IPS-15b (cell line): ENCODE measurements around the gene RNF180.
"Not testable (repeated sequence)": the region's sequence is repeated elsewhere in the genome, so short reads cannot be mapped to it uniquely, and the experiment has no call there.

Source experiments
- H3K27me3 ChIP-seq: one replicate; pipeline ENCODE4 v1.6.1; 2013; ENCODE audit warnings: low read length; ENCODE audit not compliant: control insufficient read depth, insufficient read depth
- H3K36me3 ChIP-seq: one replicate; pipeline ENCODE4 v1.6.1; 2013; ENCODE audit warnings: low read length; ENCODE audit not compliant: control insufficient read depth, insufficient read depth
- H3K4me1 ChIP-seq: one replicate; pipeline ENCODE4 v1.6.1; 2013; ENCODE audit warnings: mild to moderate bottlenecking, low read length; ENCODE audit not compliant: control insufficient read depth, insufficient read depth
- H3K4me3 ChIP-seq: one replicate; pipeline ENCODE4 v1.5.1; 2013; ENCODE audit warnings: low read depth, low read length
- H3K9ac ChIP-seq: one replicate; pipeline ENCODE4 v1.6.1; 2013; ENCODE audit warnings: low read depth, mild to moderate bottlenecking, low read length
- H3K9me3 ChIP-seq: one replicate; pipeline ENCODE4 v1.6.1; 2013; ENCODE audit warnings: mild to moderate bottlenecking, low read length; ENCODE audit not compliant: control insufficient read depth, insufficient read depth

RNF180 gene

GRCh38 chr5:64333886-64334285 is 168.2 kb downstream of the RNF180 start:
- no peaks in the 10 kb centered on the region for H3K9me3 ChIP-seq
- H3K27me3 ChIP-seq = no peaks in the 10 kb centered on the region
- no peak overlapping the region for H3K9ac ChIP-seq
- H3K4me3 ChIP-seq = no peak overlapping the region
- no peaks in the 10 kb centered on the region for H3K4me1 ChIP-seq
- no peaks in the 10 kb centered on the region for H3K36me3 ChIP-seq

- Histone ChIP-seq H3K36me3 (no peaks in the 10 kb centered on the region), H3K27me3 (no peaks in the 10 kb centered on the region), H3K4me3 (no peak overlapping the region), H3K9ac (no peak overlapping the region), H3K4me1 (no peaks in the 10 kb centered on the region), H3K9me3 (no peaks in the 10 kb centered on the region)
Observed at GRCh38 chr5:64339769-64340168, 174.1 kb downstream of the RNF180 start.

GRCh38 chr5:64340293-64340692 is 174.7 kb downstream of the RNF180 start:
- Histone ChIP-seq H3K27me3 (no peaks in the 10 kb centered on the region), H3K9me3 (no peaks in the 10 kb centered on the region), H3K4me1 (no peaks in the 10 kb centered on the region), H3K36me3 (no peaks in the 10 kb centered on the region), H3K4me3 (no peak overlapping the region), H3K9ac (no peak overlapping the region)

- no peaks in the 10 kb centered on the region for H3K9me3 ChIP-seq
- no peaks in the 10 kb centered on the region for H3K36me3 ChIP-seq
- H3K4me1 ChIP-seq = no peaks in the 10 kb centered on the region
- H3K27me3 ChIP-seq = no peaks in the 10 kb centered on the region
- no peak overlapping the region for H3K9ac ChIP-seq
- H3K4me3 ChIP-seq = no peak overlapping the region
Observed at GRCh38 chr5:64341340-64341739, 175.7 kb downstream of the RNF180 start.

GRCh38 chr5:64344501-64344900 is 178.9 kb downstream of the RNF180 start:
- no peaks in the 10 kb centered on the region for H3K36me3 ChIP-seq
- no peaks in the 10 kb centered on the region for H3K4me1 ChIP-seq
- no peaks in the 10 kb centered on the region for H3K27me3 ChIP-seq
- no peaks in the 10 kb centered on the region for H3K9me3 ChIP-seq
- no peak overlapping the region for H3K4me3 ChIP-seq
- H3K9ac ChIP-seq = no peak overlapping the region

- no peaks in the 10 kb centered on the region for H3K4me1 ChIP-seq
- H3K4me3 ChIP-seq = no peak overlapping the region
- H3K9me3 ChIP-seq = no peaks in the 10 kb centered on the region
- H3K9ac ChIP-seq = no peak overlapping the region
- no peaks in the 10 kb centered on the region for H3K27me3 ChIP-seq
- no peaks in the 10 kb centered on the region for H3K36me3 ChIP-seq
Observed at GRCh38 chr5:64347309-64347708, 181.7 kb downstream of the RNF180 start.

- H3K36me3 ChIP-seq = no peaks in the 10 kb centered on the region
- H3K4me1 ChIP-seq = no peaks in the 10 kb centered on the region
- H3K4me3 ChIP-seq = no peak overlapping the region
- H3K9me3 ChIP-seq = no peaks in the 10 kb centered on the region
- no peak overlapping the region for H3K9ac ChIP-seq
- no peaks in the 10 kb centered on the region for H3K27me3 ChIP-seq
Observed at GRCh38 chr5:64364426-64364825, 198.8 kb downstream of the RNF180 start.

- no peaks in the 10 kb centered on the region for H3K4me1 ChIP-seq
- H3K9ac ChIP-seq = no peak overlapping the region
- no peaks in the 10 kb centered on the region for H3K36me3 ChIP-seq
- no peaks in the 10 kb centered on the region for H3K9me3 ChIP-seq
- no peak overlapping the region for H3K4me3 ChIP-seq
- no peaks in the 10 kb centered on the region for H3K27me3 ChIP-seq
Observed at GRCh38 chr5:64384765-64385164, 219.1 kb downstream of the RNF180 start.

- Histone ChIP-seq H3K9me3 (no peaks in the 10 kb centered on the region), H3K27me3 (no peaks in the 10 kb centered on the region), H3K4me3 (no peak overlapping the region), H3K4me1 (no peaks in the 10 kb centered on the region), H3K9ac (no peak overlapping the region), H3K36me3 (no peaks in the 10 kb centered on the region)
Observed at GRCh38 chr5:64397552-64397951, 231.9 kb downstream of the RNF180 start.

- not testable (repeated sequence) for H3K9me3 ChIP-seq, H3K36me3 ChIP-seq, H3K27me3 ChIP-seq, H3K4me1 ChIP-seq, H3K9ac ChIP-seq, H3K4me3 ChIP-seq
Observed at GRCh38 chr5:64398735-64399134, 233.1 kb downstream of the RNF180 start.

GRCh38 chr5:64407103-64407825 is 241.6 kb downstream of the RNF180 start:
- H3K4me3 ChIP-seq = peak overlapping the region; percentile 8
- H3K9ac ChIP-seq, H3K27me3 ChIP-seq, H3K9me3 ChIP-seq, H3K4me1 ChIP-seq, H3K36me3 ChIP-seq: not testable (repeated sequence)

- Histone ChIP-seq H3K36me3 (no peaks in the 10 kb centered on the region), H3K9ac (no peak overlapping the region), H3K27me3 (no peaks in the 10 kb centered on the region), H3K9me3 (no peaks in the 10 kb centered on the region), H3K4me3 (no peak overlapping the region), H3K4me1 (no peaks in the 10 kb centered on the region)
Observed at GRCh38 chr5:64417390-64417789, 251.7 kb downstream of the RNF180 start.
